Thyroid gland (tissue), 4 donors: Measurements from ENCODE around the gene CTIF. TPM values are rescaled to one million over a fixed set of nuclear protein-coding genes. Genes with fewer than 3 reads are reported as not detected.

Experiments used
- DNase-seq, 2 donors: peaks; one replicate each; pipeline ENCODE4 v3.0.0-alpha.2; 2019
- H3K27ac ChIP-seq, 3 donors: fragments of 200-600 bp; sonication (generic); 1 replicate in 2 of 3; 2 replicates in 1 of 3; pipeline ENCODE4 v1.5.1; 2016 to 2019; ENCODE audit warnings: mild to moderate bottlenecking in 1 of 3, moderate library complexity in 1 of 3
- H3K27me3 ChIP-seq: fragments of 200-600 bp; sonication (generic); one replicate; pipeline ENCODE4 v1.5.1; 2019
- H3K36me3 ChIP-seq, 2 donors: fragments of 200-600 bp; sonication (generic); one replicate each; pipeline ENCODE4 v1.5.1; 2016 to 2019
- H3K4me1 ChIP-seq, 2 donors: fragments of 200-600 bp; sonication (generic); one replicate each; pipeline ENCODE4 v1.5.1; 2017 to 2019
- H3K4me3 ChIP-seq, 3 donors: fragments of 200-600 bp; sonication (generic); replicated peaks in 1 of 3; 1 replicate in 2 of 3; 2 replicates in 1 of 3; pipeline ENCODE4 v1.5.1; 2016; ENCODE audit warnings: mild to moderate bottlenecking in 1 of 3
- H3K9me3 ChIP-seq: fragments of 200-600 bp; sonication (generic); one replicate; pipeline ENCODE4 v1.5.1; 2017
- POLR2A ChIP-seq, 2 donors: fragments of 450-650 bp; IDR thresholded peaks; one replicate each; pipeline ENCODE4 v1.6.1; 2017; ENCODE audit warnings: antibody characterized with exemption in 2 of 2, mild to moderate bottlenecking in 2 of 2, moderate library complexity in 1 of 2
- WGBS, 2 donors: methylation state at CpG; one replicate each; pipeline ENCODE4 v1.1.5; 2017; 5-methylcytosine and 5-hydroxymethylcytosine counted together
- intact Hi-C: fragments of 100-400 bp; cut with DNase I; formaldehyde crosslinking; loops from one replicate; pipeline ENCODE4 v1.15.1; 2023
- total RNA-seq, 4 donors: library from RNA; depleted of rRNA; stranded (reverse); fragments of >200 nt; gene quantifications; one replicate each; pipeline ENCODE4 v1.2.3, GENCODE V29; 2016
- TF ChIP-seq, protein P1 (sequence below), 6 experiments: fragments of 200-600 bp in 3 of 6; fragments of 450-650 bp in 3 of 6; sonication (generic) in 3 of 6; IDR thresholded peaks; one replicate each; pipeline ENCODE4 v1.5.1; 2016 to 2019; ENCODE audit warnings: antibody characterized with exemption in 6 of 6, mild to moderate bottlenecking in 2 of 6, inconsistent platforms in 1 of 6, moderate library complexity in 1 of 6

Gene CTIF
- total RNA-seq, 4 donors from 2014 or later, result 18.7 to 29.8 (median 23.6) TPM

DNA sequence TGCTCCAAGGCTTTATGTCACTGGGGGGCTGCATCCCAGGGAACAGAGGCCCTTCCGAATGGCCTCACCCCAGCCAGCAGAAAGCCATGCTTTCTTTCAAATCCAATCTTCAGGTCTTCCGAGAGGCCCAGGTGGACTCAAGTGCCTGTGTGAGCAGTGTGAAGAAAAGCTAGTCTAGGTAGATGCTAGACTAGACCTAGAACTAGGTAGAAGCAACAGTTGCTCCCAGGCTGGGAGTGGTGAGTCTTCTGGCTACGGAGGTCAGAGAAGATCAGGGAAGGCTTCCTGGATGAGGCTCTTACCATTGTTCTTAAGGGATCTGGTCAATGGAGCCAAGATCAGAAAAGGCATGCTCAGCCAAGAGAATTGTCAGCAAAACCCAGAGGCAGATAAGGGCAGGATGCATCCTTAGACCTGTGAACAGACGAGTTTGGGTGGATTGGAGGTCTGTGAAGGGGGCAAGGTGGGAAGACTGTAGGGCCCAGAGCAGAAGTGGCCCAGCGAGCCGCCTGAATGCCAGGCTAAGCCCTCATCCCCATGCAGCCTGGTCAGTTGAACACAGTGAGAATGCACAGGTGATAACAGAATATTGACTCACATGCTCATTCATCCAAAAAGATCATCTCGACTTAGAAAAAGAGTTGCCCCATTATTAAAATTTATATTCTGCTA, 301.1 kb downstream of the CTIF start:
- Histone ChIP-seq H3K4me3 (no peak overlapping the region), H3K9me3 (no peaks in the 10 kb centered on the region), H3K27ac (no peak overlapping the region), H3K36me3 (no peaks in the 10 kb centered on the region), H3K27me3 (no peaks in the 10 kb centered on the region), H3K4me1 (peaks cover 21 to 55% of the 10 kb centered on the region in 2 donors)
- 82 to 94% methylated on average over 7 of the region's 7 CpGs for WGBS, 2 donors
- intact Hi-C loops, result no loop called here
- TF ChIP-seq, protein P1, sequence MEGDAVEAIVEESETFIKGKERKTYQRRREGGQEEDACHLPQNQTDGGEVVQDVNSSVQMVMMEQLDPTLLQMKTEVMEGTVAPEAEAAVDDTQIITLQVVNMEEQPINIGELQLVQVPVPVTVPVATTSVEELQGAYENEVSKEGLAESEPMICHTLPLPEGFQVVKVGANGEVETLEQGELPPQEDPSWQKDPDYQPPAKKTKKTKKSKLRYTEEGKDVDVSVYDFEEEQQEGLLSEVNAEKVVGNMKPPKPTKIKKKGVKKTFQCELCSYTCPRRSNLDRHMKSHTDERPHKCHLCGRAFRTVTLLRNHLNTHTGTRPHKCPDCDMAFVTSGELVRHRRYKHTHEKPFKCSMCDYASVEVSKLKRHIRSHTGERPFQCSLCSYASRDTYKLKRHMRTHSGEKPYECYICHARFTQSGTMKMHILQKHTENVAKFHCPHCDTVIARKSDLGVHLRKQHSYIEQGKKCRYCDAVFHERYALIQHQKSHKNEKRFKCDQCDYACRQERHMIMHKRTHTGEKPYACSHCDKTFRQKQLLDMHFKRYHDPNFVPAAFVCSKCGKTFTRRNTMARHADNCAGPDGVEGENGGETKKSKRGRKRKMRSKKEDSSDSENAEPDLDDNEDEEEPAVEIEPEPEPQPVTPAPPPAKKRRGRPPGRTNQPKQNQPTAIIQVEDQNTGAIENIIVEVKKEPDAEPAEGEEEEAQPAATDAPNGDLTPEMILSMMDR (IDR thresholded peaks at IDR 0.05), result no peak
- TF ChIP-seq POLR2A (IDR thresholded peaks at IDR 0.05), result no peak
- no peak for DNase-seq

DNA sequence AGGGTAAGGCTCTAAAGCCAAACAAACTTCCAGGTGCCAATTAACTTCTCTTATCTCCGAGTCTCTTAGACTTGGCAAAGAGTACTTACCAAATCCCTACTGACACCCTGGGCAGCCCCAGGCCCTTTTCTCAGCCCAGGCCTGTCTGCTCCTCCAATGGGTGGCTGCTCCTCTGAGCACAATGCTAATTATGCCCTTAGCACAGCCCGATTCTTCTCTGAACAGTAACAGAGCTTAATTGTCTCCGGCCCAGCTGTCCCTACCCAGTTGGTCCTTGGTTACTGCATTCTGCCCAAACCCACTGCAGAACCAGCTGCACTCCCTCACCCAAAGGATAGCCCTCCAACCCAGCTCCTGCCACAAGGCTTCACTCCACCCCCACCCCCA, 301.7 kb downstream of the CTIF start:
- Histone ChIP-seq H3K27ac (no peak overlapping the region), H3K36me3 (no peaks in the 10 kb centered on the region), H3K4me3 (no peak overlapping the region), H3K9me3 (no peaks in the 10 kb centered on the region), H3K27me3 (no peaks in the 10 kb centered on the region), H3K4me1 (peaks cover 21 to 50% of the 10 kb centered on the region in 2 donors)
- TF ChIP-seq POLR2A (IDR thresholded peaks at IDR 0.05), result no peak
- TF ChIP-seq, protein P1 (IDR thresholded peaks at IDR 0.05), result no peak
- no peak for DNase-seq
- 83 to 92% methylated on average over 3 of the region's 3 CpGs for WGBS, 2 donors
- intact Hi-C loops, result no loop called here

DNA sequence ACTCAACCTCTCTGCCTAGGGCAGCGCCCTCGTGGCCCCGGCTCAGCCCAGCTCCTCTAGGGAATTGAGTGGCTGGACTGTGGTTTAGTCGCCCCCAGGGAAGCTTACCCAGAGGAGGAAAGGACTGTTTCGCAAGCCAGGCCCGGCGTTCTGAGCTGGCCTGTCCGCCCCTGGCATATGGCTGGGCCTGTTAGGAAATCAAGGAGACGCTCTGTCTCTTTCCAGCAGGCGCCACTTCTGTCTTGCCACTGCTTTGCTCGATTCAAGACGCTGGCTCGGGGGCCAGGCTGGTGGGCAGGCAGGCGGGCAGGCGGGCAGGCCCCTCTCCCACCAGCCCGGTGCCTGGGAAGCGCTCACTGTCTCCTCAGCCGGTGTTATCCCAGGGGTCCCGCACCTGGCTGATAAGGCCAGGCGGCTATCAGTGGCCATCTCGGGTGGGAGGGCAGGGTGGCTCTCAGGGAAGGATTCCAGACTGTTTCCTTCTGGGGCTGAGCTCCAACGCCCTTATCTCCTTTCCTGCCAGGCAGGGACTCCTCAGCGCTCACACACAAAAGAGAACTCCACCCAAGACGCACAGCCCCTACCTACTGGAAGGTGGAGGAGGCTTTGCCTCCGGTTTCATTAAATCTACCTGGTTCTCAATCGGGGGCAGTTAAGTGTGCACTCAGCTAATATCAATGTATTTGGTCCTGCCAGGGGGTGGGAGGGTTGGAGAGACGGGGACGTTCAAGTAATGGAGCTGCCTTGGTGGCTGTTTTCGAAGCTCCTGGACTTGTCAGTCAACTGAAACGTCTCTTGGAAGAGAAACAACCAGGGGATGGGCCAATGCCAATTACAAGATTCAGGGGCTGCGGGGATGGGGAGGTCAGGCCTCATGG, 302.8 kb downstream of the CTIF start:
- H3K27ac ChIP-seq, result peak overlapping the region; percentile 53 to 71 (median 63)
- intact Hi-C loops, result no loop called here
- no peaks in the 10 kb centered on the region for H3K36me3 ChIP-seq
- WGBS, 2 donors, result 81% methylated on average over 20 to 26 of the region's 31 CpGs
- no peak for DNase-seq
- H3K4me3 ChIP-seq, result no peak overlapping the region
- TF ChIP-seq, protein P1 (IDR thresholded peaks at IDR 0.05), result no peak
- no peak for TF ChIP-seq POLR2A (IDR thresholded peaks at IDR 0.05)
- no peaks in the 10 kb centered on the region for H3K9me3 ChIP-seq
- no peaks in the 10 kb centered on the region for H3K27me3 ChIP-seq
- peaks cover 21 to 50% of the 10 kb centered on the region in 2 donors for H3K4me1 ChIP-seq

DNA sequence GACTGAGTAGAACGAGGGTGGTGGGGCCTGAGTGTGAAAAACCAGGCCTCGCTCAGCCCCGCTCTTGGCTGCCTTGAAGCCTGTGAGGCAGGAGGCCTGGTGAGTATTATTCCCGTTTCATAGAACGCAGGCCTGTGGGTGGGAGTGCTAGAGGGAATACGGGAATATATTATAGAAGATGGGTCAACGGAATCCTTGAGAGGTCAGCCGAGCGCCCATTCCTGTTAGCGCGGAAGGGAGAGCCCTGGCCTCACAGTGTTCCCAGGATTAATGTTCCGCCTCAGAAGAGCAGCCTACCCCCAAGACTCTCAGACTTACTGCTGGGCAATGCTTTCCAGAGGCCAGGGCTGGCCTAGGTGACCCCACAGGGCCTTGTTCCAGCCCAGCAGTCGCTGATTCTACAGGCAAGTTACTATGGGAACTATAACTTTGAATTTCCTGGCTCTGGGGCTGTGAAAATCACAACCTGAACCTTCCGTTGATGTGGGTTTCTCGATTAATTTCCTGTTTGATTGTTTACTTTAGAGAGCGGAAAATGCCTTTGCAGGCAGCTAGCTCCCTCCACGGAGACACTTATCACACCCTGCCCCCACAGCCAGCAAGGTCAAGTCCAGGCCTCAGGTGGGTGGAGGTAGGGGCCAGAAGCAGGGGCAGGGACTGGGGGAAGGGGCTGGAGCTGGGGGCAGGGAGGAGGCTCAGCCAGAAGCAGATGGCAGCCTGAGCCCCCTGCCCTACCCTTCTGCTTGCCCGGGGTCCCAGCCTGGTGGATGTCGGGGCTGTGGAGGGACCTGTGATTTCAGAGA, 303.6 kb downstream of the CTIF start:
- Histone ChIP-seq H3K36me3 (no peaks in the 10 kb centered on the region), H3K27ac (peak overlapping the region; percentile 53 to 71 (median 63)), H3K27me3 (no peaks in the 10 kb centered on the region), H3K4me1 (peaks cover 21 to 50% of the 10 kb centered on the region in 2 donors), H3K9me3 (no peaks in the 10 kb centered on the region), H3K4me3 (no peak overlapping the region)
- DNase-seq, result peak; percentile 27 to 33
- TF ChIP-seq, protein P1 (IDR thresholded peaks at IDR 0.05), result no peak
- TF ChIP-seq POLR2A (IDR thresholded peaks at IDR 0.05), result no peak
- intact Hi-C loops, result no loop called here
- WGBS, 2 donors, result 50 to 69% methylated on average over 16 to 19 of the region's 19 CpGs
